Brain microvascular endothelial cell (primary cell): ENCODE results near the gene MST1R.
A peak's percentile ranks its signal among the peaks of the same experiment; 100 is the strongest.

Experiments
- DNase-seq: peaks from one replicate; pipeline ENCODE4 v3.0.0-alpha.2; 2020
- H3K27ac ChIP-seq: fragments of 250-450 bp; sonication (Bioruptor Pico); 2 replicates; pipeline ENCODE4 v1.5.1; 2020; ENCODE audit warnings: mild to moderate bottlenecking, moderate library complexity
- H3K27me3 ChIP-seq: fragments of 250-450 bp; sonication (Bioruptor Pico); replicated peaks from 2 replicates; pipeline ENCODE4 v1.5.1; 2020; ENCODE audit warnings: mild to moderate bottlenecking
- H3K36me3 ChIP-seq: fragments of 250-450 bp; sonication (Bioruptor Pico); replicated peaks from 2 replicates; pipeline ENCODE4 v1.5.1; 2020; ENCODE audit warnings: mild to moderate bottlenecking
- H3K4me3 ChIP-seq: 2 replicates; pipeline ENCODE4 v1.5.1; 2011; ENCODE audit warnings: low read depth, mild to moderate bottlenecking, control low read depth, low read length, moderate library complexity
- in situ Hi-C: cut with HindIII; loops from 2 replicates; pipeline ENCODE4 v1.10.0; 2017; ENCODE audit warnings: low sequenced_read_pairs, low pct_ligation_motif_present
- TF ChIP-seq, protein P1 (sequence below): IDR thresholded peaks from 2 replicates; pipeline ENCODE4 v1.5.1; 2011; ENCODE audit warnings: low read depth, mild to moderate bottlenecking, moderate library complexity, low read length, control low read depth, inconsistent platforms; ENCODE audit errors: missing control alignments

MST1R gene

DNA sequence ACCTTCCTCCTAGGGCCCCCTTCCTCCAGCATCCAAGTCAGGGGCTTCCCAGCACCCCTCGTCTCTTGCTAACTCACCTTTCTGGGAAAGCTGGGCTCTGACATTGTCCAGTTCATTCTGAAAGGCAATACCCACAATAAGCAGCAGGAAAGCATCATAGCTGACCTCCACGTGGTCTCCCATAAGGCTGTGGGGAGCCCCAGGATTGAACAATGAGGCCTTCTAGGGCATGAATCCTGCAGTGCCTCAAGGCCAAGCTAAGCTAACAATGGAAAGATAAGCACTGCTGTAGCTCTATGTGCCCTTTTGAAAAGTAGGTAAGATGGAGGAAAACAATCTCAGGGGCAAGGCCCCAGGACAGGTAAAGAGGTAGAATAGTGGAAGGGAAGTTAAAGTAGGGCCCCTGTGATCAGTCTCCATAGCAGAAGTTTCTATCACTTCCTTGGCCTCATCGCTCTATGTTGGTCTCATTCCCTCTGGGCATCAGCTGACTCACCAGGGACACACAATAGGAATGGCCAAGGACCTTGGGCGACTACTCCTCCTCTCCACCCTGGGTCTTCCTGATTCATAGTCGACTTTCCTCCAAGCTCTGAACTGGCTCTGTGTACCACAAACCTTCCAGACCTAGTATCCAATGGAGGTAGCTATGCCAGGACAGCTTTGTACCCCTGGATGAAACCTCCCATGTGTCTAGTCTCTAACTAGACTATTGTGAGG lies 59.0 kb downstream of the MST1R start:
- TF ChIP-seq, protein P1, sequence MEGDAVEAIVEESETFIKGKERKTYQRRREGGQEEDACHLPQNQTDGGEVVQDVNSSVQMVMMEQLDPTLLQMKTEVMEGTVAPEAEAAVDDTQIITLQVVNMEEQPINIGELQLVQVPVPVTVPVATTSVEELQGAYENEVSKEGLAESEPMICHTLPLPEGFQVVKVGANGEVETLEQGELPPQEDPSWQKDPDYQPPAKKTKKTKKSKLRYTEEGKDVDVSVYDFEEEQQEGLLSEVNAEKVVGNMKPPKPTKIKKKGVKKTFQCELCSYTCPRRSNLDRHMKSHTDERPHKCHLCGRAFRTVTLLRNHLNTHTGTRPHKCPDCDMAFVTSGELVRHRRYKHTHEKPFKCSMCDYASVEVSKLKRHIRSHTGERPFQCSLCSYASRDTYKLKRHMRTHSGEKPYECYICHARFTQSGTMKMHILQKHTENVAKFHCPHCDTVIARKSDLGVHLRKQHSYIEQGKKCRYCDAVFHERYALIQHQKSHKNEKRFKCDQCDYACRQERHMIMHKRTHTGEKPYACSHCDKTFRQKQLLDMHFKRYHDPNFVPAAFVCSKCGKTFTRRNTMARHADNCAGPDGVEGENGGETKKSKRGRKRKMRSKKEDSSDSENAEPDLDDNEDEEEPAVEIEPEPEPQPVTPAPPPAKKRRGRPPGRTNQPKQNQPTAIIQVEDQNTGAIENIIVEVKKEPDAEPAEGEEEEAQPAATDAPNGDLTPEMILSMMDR = no peak
- Histone ChIP-seq H3K27me3 (no peaks in the 10 kb centered on the region), H3K4me3 (no peak overlapping the region), H3K36me3 (no peaks in the 10 kb centered on the region), H3K27ac (no peak overlapping the region)
- in situ Hi-C loops = no loop called here
- DNase-seq = no peak

DNA sequence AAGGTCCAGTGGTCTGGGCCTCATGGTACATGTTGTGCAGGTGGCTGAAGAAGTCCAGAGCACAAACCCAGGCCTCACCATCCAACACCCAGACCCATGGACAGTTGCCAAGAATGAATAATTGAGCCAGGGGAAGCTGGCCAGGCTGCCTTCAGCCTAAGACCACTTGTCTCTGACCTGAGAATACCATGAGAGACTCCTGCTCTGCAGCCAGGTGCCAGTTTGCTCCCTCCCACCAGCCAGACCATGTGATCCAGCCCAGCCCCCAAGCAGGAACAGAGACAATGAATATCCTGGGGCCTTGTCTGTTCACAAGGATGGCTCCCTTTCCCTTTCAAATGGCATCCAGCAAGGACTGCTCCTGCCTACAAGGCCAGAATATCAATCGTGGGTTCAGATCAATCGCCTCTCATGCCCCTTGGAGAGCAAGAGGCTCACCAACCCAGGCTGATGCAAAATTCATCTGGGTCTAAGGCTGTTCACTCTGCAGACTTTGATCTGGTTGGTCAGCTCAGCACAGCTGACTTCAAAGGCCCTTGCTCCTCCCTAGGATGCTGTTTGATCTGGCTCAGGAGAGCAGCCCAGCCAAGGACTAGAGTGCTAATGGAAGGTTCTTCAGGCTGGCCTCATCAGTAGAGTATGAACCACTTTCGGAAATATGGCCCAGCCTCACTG lies 60.7 kb downstream of the MST1R start:
- no peak for DNase-seq
- Histone ChIP-seq H3K36me3 (no peaks in the 10 kb centered on the region), H3K4me3 (no peak overlapping the region), H3K27me3 (no peaks in the 10 kb centered on the region), H3K27ac (no peak overlapping the region)
- in situ Hi-C loops = no loop called here
- TF ChIP-seq, protein P1 = no peak

GRCh38 chr3:49841806-49842205 lies 61.9 kb downstream of the MST1R start:
- in situ Hi-C loops = no loop called here
- no peak overlapping the region for H3K27ac ChIP-seq
- H3K36me3 ChIP-seq = no peaks in the 10 kb centered on the region

GRCh38 chr3:49841126-49841696 lies 62.5 kb downstream of the MST1R start:
- H3K27ac ChIP-seq = no peak overlapping the region
- TF ChIP-seq, protein P1 = peak; percentile 65
- no peaks in the 10 kb centered on the region for H3K27me3 ChIP-seq
- H3K36me3 ChIP-seq = no peaks in the 10 kb centered on the region
- no peak for DNase-seq
- in situ Hi-C loops = no loop called here
- H3K4me3 ChIP-seq = no peak overlapping the region

More at GRCh38 chr3:49841806-49842205, 61.9 kb downstream of the MST1R start:
- H3K4me3 ChIP-seq = no peak overlapping the region
- H3K27me3 ChIP-seq = no peaks in the 10 kb centered on the region
- no peak for DNase-seq
- TF ChIP-seq, protein P1 = no peak

GRCh38 chr3:49840388-49840787 lies 63.3 kb downstream of the MST1R start:
- H3K36me3 ChIP-seq = no peaks in the 10 kb centered on the region
- H3K27me3 ChIP-seq = no peaks in the 10 kb centered on the region
- DNase-seq = no peak
- in situ Hi-C loops = no loop called here
- TF ChIP-seq, protein P1 = no peak
- no peak overlapping the region for H3K27ac ChIP-seq
- no peak overlapping the region for H3K4me3 ChIP-seq
